HG03565 (cell line): ENCODE data around the gene SLC16A6.
"Not testable (repeated sequence)": the region's sequence is repeated elsewhere in the genome, so short reads cannot be mapped to it uniquely, and the experiment has no call there.

Source experiments
- ATAC-seq: cut with Tn5 transposase; IDR thresholded peaks from one replicate; pipeline ENCODE4 v1.9.1; 2021; ENCODE audit warnings: mild to moderate bottlenecking, moderate library complexity; ENCODE audit not compliant: unreplicated experiment

The SLC16A6 gene

DNA sequence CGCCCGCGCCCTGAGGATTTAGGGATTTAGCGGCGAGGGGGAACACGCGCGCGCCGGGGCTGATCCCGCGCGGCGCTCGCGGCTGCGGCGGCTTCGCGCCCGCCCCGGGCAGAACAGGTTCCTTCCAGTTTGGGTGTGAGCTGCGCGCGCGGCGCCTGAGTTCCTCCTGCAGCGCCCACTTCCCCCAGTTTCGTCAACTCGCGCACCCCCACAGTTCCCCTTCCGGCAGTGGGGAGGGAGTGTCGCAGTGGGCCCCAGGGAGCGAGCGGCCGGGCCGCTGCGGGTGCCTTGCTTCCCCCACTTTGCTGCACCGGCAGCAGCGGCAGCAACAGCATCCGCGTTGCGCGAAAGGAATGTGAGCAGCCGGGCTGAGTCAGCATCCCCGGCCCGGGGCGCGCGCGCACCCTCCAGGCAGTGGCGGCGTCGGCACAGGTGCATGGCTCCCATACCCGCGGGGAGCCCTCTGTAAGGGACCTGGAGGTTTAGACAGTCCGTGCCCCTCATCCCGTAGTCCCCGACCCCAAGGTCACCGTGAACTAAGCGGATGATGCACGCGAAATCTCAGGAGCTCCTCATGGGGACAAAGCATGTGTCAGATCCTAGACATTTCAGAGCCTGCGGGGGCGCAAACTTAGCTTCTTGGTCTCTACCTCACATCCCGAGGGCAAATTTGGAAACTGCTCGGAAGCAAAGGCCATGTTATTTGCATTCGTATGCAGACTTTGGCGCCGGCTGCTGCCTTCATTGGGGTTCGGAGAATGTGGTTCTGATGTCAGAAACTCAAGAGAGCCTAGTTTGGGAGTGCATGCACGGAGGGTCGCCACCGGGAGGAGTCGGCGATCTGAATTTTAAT lies 1.1 kb upstream of the SLC16A6 start:
- peak; percentile 38 for ATAC-seq

DNA sequence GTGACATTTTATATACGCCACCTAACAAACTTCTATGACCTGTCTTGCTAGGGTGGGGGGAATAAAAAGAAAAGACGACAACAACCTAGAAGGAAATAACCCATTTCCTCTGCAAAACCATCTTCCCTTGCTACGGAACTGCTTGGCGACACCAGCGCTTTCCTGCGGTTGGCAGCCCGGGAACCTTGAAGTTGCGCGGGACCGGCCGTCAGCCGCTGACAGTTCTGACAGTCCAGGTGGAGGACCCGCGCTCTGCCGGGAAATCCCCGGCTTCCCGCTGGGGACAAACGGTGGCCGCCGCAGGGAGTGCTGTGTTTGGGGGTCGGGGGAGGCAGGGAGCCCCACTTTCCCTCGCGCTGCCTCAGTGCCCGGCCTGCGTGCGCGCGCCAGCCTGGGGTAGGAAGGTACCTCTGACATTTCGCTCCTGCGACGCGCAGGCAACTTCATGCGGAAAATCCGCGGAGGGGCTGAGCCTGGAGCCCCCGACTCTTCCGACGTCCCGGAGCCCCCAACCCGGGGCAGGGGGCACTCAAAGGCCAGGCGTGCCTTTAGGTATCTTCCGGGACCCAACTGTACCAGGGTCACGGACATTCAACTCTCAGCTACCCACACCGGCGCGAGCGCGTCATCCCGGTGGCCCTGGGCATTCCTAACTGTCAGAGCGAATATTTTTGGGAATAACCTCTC lies 516 bp downstream of the SLC16A6 start:
- ATAC-seq, result no peak

DNA sequence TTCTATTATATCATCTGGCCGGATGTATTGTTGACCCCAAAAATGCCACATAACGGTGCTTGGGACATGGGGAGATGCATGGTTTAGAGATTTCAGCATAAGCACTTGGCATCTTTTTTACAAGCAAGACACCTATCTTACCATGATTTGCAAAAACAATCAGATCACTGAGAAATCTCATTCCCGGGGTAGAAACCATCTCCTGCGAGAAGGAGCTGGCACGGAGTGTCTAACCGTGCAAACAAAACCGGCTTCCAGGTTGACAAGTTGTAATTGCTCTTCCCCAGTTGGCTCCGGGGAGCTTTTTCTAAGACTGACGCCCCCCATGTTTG lies 1.0 kb downstream of the SLC16A6 start:
- no peak for ATAC-seq

- ATAC-seq, result no peak
These were observed 1.5 kb downstream of the SLC16A6 start for GRCh38 chr17:68289473-68289872.

GRCh38 chr17:68288804-68289203 lies 2.1 kb downstream of the SLC16A6 start:
- no peak for ATAC-seq

GRCh38 chr17:68288375-68288774 lies 2.6 kb downstream of the SLC16A6 start:
- peak; percentile 16 for ATAC-seq

DNA sequence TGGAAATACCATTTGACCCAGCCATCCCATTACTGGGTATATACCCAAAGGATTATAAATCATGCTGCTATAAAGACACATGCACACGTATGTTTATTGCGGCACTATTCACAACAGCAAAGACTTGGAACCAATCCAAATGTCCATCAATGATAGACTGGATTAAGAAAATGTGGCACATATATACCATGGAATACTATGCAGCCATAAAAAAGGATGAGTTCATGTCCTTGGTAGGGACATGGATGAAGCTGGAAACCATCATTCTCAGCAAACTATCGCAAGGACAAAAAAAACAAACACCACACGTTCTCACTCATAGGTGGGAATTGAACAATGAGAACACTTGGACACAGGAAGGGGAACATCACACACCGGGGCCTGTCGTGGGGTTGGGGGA lies 9.0 kb downstream of the SLC16A6 start:
- ATAC-seq, result not testable (repeated sequence)

GRCh38 chr17:68277807-68278206 lies 13.1 kb downstream of the SLC16A6 start:
- ATAC-seq, result no peak

DNA sequence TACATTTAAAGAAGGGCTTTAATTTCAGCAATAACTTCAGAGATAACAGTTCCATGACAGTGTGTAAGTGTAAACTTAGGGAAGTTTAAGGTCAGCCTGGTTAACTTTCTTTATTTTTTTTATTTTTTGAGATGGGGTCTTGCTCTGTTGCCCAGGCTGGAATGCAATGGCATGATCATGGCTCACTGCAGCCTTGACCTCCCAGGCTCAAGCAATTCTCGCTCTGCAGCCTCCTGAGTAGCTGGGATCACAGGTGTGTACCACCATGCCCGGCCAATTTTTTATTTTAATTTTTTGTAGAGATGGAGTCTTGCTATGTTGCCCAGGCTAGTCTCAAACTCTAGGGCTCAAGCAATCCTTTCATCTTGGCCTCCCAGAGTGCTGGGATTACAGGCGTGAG lies 14.6 kb downstream of the SLC16A6 start:
- not testable (repeated sequence) for ATAC-seq

- no peak for ATAC-seq
These were observed 17.2 kb downstream of the SLC16A6 start for GRCh38 chr17:68273722-68274121.

GRCh38 chr17:68265833-68266232 lies 25.1 kb downstream of the SLC16A6 start:
- not testable (repeated sequence) for ATAC-seq

GRCh38 chr17:68263101-68263681 lies 27.7 kb downstream of the SLC16A6 start:
- ATAC-seq, result not testable (repeated sequence)

- ATAC-seq, result not testable (repeated sequence)
These were observed 28.5 kb downstream of the SLC16A6 start for GRCh38 chr17:68262467-68262866.

- ATAC-seq, result no peak
These were observed 30.7 kb downstream of the SLC16A6 start for GRCh38 chr17:68260051-68260762.

GRCh38 chr17:68259648-68259951 lies 31.3 kb downstream of the SLC16A6 start:
- ATAC-seq, result not testable (repeated sequence)

DNA sequence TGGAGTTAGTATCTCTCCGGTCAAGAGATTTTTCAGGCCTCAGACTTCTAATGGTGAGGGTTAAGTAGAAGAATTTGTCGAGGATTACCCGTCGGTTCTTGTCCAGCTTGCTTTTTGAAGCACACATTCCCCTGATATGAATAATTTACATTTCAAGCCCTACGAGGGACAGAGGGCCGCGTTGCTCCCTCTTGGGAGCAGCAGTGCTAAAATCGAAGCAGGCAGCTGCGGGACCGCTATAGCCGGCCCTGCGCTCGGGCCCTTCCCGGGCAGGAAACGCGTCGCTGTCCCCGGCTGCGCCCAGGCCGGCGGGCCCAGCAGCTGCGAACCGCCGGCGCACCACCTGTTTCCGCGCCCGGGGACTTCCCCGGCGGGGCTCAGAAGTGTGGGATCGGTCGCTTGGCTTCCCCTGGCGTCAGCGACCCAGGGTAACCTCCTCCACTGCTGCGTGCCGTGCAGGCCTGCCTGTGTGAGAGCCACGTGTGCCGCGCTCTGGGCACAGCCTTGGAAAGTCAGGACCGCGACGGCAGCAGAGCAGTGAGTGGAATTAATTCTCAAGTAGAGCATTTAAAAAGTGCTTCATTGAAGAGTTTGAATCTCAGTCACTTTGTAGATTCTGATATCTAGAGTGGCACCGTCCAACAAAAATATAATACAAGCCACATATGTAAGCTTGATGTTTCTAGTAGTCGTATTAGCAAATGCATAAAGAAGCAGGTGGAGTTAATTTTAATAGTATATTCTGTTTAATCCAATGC lies 31.9 kb downstream of the SLC16A6 start:
- ATAC-seq, result peak; percentile 73

DNA sequence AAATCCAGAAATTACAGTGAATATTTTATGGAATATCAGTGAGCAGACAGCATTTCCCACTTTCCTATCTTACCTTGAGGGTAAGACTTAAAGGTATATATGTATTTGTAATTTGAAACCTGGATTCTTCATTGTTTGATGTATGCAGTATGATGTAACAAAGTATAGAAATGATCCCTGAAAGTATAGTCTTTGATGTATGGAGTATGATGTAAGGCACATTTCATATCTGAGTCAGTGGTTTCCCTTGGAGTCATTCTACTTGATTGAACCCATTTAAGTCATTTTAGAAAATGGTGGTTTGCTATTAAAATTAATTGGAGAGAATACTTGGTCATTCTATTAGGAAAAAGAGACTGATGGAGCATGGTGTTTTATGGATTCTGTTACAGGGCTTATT lies 33.0 kb downstream of the SLC16A6 start:
- no peak for ATAC-seq

DNA sequence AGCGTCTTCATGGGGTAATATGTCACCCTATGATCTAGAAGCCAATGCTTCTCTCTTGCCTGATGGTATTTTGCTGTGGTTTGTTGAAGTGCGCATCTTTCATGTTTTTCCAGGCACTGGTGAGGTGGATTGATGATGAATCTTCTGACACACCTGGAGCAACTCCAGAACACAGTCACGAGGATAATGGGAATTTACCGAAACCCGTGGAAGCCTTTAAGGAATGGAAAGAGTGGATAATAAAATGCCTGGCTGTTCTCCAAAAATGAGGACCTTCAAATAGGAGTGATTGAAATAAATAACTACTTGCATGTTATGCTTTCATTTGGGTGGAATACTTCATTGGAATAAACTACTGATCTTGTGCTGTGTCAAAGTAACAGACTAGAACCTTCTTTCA lies 34.2 kb downstream of the SLC16A6 start:
- ATAC-seq, result not testable (repeated sequence)

GRCh38 chr17:68255731-68256538 lies 35.0 kb downstream of the SLC16A6 start:
- ATAC-seq, result no peak

DNA sequence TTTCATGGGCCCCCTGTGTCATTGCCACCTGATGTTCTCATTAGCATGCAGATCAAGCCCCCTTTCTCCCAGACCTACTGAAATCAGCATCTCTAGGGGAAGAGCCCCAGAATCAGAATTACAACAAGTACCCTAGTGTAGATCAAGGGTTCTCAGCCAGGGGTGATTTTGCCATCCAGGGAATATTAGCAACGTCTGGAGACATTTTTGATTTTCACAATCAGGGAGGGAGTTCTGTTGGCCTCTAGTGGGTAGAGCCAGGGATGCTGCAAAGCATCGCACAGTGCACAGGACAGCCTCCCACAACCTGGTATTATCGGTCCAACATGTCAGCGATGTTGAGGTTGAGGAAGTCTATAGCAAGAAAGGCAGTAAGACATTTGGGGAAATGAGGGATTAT lies 35.8 kb downstream of the SLC16A6 start:
- ATAC-seq, result no peak
